ENCODE data around the gene LAP3.

Gene LAP3

DNA sequence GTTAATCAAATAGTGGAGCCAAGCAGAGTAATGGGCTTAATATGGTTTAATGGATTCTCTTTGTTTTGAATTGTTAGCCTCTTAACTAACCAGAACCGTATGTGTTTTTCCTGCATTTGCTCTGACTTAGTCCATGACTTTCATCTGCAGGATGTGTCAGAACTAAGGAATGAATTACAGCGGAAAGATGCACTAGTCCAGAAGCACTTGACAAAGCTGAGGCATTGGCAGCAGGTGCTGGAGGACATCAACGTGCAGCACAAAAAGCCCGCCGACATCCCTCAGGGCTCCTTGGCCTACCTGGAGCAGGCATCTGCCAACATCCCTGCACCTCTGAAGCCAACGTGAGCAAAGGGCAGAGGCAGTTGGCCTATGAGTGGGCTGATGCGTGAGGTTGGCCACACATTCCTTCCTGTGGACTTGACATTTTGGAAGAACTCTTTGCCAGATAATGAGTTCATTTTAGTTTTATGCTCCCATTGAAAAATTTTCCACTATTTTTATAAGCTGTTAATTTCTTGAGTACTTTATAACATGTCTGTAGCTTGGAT lies 46.5 kb downstream of the LAP3 start:
- DNase-seq: no peak

DNA sequence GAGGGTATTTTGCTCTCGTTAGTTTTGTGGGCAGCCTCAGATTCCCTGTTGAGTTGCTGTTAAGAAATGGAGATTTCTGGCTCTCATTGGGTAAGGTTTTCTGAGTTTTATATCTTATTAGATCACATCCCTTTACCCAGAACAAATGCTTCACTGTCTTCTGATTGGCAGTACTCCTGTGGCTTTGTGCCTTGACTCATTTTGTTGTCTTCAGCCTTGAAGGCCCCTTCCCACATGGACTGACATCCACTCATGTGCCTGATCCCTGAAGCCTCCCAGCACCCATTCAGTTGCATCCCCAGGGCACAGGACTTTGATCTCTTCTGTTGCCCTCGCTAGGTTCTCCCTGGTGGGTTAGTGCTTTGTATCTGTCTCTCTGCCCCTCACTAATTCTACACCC lies 47.8 kb downstream of the LAP3 start:
- DNase-seq: no peak

DNA sequence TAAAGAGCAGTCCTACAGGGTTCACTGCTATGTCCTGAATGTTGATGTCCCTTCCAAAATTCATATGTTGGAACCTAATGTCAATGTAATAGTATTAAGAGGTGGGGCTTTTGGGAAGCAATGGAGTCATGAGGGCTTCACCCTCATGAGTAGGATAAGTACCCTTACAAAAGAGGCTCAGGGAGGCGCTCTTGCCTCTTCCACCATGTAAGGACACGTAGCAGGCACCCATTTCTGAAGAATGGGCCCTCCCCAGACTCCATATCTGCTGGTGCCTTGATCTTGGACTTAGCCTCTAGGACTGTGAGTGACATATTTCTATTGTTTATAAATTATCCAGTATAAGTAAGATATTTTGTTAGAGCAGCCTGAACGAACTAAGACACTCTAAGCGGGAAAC lies 53.2 kb downstream of the LAP3 start:
- DNase-seq: no peak

DNA sequence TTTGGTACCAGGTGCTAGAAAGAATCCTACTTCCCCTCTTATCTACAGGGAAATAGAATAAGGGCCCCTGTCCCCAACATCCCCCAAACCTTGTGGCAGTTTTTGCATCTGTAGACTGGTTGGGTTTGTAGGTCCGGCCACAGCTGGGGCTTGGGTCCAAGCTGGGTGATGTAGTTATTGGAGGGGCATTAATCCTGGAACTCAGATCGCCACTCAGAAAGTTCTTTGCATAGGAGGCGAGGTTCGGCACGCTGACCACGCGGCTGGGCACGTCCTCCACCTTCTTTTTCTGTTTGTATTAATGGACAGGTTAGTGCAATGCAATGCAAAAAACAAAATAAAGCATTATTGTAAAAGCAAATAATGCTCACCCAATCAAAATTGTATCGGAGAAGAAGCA lies 56.6 kb downstream of the LAP3 start:
- no peak for DNase-seq

DNA sequence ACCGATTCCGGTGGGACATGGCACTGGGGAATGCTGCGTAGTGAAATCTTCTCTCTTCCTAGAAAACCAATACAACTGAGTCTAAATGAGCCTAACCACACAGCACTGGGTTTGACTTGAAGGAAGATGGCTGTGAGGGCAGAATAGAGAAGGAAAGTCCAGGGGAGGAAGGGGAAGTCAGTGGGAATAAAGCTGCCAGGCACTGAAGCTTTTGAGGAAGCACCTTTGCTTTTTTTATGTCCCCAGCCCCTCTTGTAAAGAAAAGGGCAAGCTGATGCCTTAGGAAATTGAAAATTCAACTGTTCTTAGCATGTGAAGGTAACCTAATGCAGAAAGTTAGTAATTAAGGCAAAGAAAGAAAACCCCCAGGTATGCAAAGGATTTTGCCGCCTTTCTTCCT lies 58.1 kb downstream of the LAP3 start:
- DNase-seq: no peak

DNA sequence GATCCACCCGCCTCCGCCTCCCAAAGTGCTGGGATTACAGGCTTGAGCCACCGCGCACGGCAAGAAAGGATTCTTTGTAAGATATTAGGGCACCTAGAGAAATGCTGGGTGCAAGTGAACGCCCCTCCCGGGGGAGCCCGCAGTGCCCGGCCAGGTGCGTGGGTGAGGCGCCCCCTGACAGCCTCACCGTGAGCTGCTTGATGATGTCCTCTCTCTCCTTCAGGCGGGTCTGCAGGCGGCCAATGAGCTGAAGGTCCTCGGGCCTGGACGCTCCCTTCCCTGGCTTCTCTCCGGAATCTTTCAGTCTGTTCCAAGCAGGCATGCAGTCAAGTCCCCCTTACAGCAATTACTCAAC lies 59.3 kb downstream of the LAP3 start:
- DNase-seq: no peak

DNA sequence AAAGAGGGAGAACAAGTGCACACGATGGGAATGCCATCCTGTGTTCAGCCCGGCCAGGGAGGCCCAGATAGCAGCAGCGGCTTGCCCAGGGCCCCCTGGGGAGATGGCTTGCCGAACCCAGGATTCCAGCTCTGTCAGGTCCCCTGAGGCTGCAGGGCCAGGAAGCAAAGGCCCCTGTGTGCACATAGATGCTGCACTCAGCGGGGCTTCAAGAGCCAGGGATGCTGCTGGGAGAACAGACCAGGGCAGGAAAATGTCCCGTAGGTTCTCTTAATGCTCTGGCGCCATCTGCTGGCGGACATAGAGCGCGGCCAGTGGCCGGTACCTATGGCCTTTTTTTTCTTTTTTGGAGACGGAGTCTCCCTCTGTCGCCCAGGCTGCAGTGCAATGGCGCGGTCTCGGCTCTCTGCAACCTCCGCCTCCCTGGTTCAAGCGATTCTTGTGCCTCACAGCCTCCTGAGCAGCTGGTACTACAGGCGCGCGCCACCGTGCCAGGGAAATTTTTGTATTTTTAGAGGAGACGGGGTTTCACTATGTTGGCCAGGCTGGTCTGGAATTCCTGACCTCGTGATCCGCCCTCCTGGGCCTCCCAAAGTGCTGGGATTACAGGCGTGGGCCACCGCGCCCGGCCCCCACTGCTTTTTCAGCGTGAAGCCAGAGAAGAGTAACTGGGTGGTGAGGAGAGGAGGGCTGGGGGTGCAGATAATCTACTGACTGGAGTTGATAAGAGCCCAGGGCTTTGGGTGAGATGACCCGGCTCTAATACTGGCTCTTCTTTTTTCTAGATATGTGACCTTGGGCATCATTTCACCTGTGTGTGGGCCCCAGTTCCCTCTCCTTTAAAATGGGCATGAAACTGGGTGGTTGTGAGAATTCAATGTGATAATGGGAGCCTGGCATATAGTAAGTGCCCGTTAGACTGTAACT lies 60.0 kb downstream of the LAP3 start:
- peak; percentile 71 for DNase-seq

DNA sequence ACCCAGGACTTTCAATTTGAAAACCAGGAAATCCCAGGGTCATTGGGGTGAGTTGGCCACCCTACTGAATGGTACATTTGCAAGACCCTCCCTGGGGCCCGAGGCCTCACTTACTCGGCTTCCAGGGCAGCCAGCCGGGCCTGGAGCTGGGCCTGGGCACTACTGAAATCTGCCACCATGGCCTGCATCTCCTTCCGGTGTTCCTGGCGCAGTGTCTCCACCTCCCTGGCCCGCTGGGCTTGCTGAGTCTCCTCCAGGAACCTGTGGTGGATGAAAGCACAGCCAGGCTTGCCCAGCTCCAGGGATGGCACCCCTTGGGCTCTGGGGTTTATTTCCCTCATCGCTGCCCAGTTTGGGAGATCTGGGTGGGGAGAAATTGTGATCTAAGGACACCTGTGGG lies 62.1 kb downstream of the LAP3 start:
- no peak for DNase-seq

DNA sequence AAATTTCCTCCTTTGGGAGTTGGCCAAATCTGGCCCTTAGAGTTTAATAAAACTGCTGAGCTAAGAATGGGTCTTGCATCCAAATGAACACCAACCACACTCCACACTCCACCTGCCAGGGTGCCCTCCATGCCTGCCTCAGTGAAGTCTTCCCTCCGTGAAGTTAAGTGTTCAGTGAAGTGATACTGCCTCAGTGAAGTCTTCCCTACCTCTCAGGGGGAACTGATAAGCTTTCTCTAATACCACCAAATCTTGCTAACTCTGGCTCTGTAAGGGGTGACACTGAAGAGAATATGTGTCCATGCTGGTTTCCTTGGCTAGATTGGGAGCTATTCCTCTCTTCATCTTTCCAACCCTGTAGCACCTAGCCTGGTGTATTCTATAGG lies 65.4 kb downstream of the LAP3 start:
- DNase-seq: no peak

DNA sequence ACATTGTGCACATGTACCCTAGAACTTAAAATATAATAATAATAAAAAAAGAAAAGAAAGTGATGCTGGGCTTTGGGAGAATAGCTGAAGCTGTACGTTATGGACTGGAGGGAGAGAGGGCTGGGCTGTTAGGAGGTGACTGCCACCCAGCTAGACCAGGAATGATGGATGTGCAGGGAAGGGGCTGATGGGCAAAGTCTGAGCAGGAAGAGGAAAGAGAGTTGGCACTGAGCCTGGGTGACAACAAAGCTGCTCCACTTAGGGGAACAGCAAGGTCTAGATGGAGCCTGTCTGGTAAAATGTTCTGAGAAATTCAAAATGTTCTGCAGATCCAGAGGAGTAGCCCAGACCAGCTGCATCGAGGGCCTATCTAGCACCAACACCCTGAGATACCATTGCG lies 69.7 kb downstream of the LAP3 start:
- no peak for DNase-seq

DNA sequence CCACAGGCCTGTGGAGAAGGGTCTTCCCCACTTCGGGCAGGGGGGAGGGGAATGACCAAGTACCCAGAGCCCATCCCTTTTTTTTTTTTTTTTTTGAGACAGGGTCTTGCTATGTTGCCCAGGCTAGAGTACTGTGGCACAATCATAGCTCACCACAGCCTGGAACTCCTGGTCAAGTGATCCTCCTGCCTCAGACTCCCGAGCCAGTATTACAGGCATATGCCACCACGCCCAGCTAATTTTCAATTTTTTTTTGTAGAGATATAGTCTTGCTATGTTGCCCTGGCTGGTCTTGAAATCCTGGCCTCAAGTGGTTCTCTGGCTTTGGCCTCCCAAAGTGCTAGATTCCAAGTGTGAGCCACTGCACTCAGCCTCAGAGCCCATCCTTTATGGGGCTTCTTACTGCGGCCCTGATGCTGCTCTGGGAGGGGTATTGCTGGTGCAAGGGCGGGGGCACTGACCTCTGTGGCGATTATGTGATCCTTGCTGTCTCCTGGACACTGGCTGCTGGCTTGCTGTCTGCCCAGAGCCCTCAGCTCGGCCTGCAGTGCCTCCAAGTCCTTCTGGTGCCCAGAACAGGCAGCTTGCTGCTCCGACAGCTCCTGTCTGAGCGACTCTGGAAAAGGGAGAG lies 70.3 kb downstream of the LAP3 start:
- no peak for DNase-seq

DNA sequence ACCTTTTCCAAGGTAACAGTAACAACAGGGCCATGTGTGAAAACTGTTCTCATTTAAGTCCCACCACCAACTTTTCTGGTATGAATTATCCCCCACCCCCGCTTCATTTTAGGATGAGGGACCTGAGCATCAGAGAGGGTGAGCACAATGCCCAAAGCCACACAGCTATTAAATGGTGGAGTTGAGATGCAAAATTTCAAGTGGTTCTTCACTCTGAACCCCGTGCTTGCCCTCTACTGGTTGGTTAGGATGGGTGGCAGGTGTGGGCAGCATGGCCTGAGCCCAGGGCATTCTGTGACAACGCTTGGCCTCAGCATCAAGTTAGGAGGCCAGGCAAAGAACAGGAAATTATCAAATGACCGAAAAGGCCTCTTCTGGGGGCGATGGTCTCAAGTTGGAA lies 70.9 kb downstream of the LAP3 start:
- DNase-seq: peak; percentile 13

DNA sequence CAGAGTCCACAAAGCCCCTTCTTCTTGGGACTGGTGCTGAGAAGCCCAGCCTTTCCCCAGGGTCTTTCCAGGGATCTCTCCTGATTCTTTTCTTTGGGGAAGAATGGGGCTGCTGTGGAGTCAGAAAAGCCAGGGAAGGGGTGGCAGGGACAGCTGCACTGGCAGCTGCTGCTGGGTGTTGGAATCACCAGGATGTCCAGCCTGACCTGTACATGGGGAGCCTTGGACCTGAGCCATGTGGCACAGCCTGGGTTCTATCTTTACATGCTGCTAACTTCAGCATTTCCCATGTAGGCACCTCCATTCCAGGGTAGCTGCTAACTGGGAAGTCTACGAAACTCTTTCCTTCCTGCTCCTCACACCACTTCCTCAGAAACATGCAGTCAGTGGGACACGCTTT lies 73.4 kb downstream of the LAP3 start:
- DNase-seq: no peak

DNA sequence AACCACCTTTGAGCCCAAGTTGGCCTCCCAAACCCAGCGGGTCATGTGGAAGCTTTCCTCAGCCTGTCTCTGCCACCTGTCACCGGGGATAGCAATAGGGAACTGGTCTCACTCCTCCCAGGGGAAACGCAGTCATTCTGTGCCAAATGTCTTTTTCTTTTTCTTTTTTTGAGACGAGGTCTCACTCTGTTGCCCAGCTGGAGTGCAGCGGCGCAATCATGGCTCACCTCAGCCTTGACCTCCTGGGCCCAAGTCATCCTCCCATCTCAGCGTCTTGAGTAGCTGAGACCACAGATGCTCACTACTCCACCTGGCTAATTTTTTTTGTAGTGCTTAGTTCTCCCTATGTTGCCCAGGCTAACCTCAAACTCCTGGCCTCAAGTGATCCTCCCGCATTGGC lies 77.7 kb downstream of the LAP3 start:
- DNase-seq: no peak

DNA sequence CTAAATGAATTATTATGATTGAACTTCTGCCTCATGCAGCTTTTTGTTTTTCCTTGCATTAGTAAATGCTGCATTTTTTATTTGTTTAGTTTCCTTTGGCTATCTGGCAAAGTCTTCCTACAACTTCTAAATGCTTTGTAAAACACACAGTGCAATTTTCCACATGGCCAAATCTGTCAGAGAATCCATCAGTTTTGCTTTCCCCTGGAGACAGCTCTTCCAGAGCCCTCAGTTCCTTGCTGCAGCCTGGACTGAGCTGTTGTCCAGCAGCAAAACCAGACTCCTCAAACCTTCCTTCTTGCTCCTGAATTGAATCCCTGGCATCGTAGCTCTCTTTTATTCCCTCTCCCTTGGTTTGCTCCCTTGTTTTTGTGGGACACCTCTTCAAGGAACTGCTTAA lies 80.1 kb downstream of the LAP3 start:
- DNase-seq: no peak

Data from RPMI8226 (cell line).